ENCODE results near the gene EPHA2. TPM values are rescaled to one million over a fixed set of nuclear protein-coding genes. Genes with fewer than 3 reads are reported as not detected.
"Not testable (repeated sequence)": the region's sequence is repeated elsewhere in the genome, so short reads cannot be mapped to it uniquely, and the experiment has no call there.

EPHA2 gene
- total RNA-seq = under 1 TPM; 0.22 to 0.33 TPM

- intact Hi-C loops (cut with micrococcal nuclease) = no loop called here
- Mint-ChIP-seq H3K4me1 (ENCODE audit: low read depth) (peaks cover 32% of the 10 kb centered on the region), H3K36me3 (no peaks in the 10 kb centered on the region), H3K4me3 (peak within 1 kb of the TSS; percentile 52), H3K9me3 (no peaks in the 10 kb centered on the region), H3K27ac (no peak within 1 kb of the TSS), H3K27me3 (peaks cover 4% of the 10 kb centered on the region)
- CTCF ChIA-PET = interaction anchor here (0.9 to 1.5 kb wide), 4 partner anchors 10 to 77 kb away, joined by 3 to 5 read pairs (median 5); no protein-coding TSS in a partner anchor
- no peak for DNase-seq
- POLR2A ChIA-PET = interaction anchor here (1.5 kb wide), 1 partner anchor 13 kb away, joined by 3 read pairs; no protein-coding TSS in a partner anchor
These were observed at the start of gene EPHA2 for GRCh38 chr1:16155537-16156410. TSS of gene EPHA2 (minus strand) at chr1:16156069. CDS start at chr1:16155932, 137 bp downstream.

- ChIA-PET POLR2A (no interaction called here), CTCF (interaction anchor here (1.2 to 4.4 kb wide), 4 partner anchors 31 to 132 kb away, joined by 4 to 31 read pairs (median 7); partner anchors contain the start of gene FAM131C)
- Mint-ChIP-seq H3K9me3 (no peaks in the 10 kb centered on the region), H3K36me3 (peaks cover 5% of the 10 kb centered on the region), H3K27me3 (no peaks in the 10 kb centered on the region), H3K27ac (no peak overlapping the region), H3K4me3 (peak overlapping the region; percentile 12), H3K4me1 (ENCODE audit: low read depth) (peaks cover 12% of the 10 kb centered on the region)
- intact Hi-C loops (cut with micrococcal nuclease) = no loop called here
- DNase-seq = no peak
These were observed 49.4 kb upstream of the EPHA2 start for GRCh38 chr1:16205334-16205671.

GRCh38 chr1:16204634-16205333 is 48.9 kb upstream of the EPHA2 start:
- POLR2A ChIA-PET = no interaction called here
- intact Hi-C loops (cut with micrococcal nuclease) = no loop called here
- H3K4me1 Mint-ChIP-seq (ENCODE audit: low read depth) = peaks cover 12% of the 10 kb centered on the region
- no peaks in the 10 kb centered on the region for H3K9me3 Mint-ChIP-seq
- H3K27ac Mint-ChIP-seq = peak overlapping the region; percentile 45
- CTCF ChIA-PET = interaction anchor here (1.0 to 4.4 kb wide), 9 partner anchors 11 to 147 kb away, joined by 3 to 31 read pairs (median 4); partner anchors contain the start of genes FAM131C and FBXO42
- peak; percentile 59 for DNase-seq
- H3K36me3 Mint-ChIP-seq = peaks cover 5% of the 10 kb centered on the region
- H3K4me3 Mint-ChIP-seq = no peak overlapping the region
- no peaks in the 10 kb centered on the region for H3K27me3 Mint-ChIP-seq

- POLR2A ChIA-PET = no interaction called here
- H3K27me3 Mint-ChIP-seq = no peaks in the 10 kb centered on the region
These were observed 48.3 kb upstream of the EPHA2 start for GRCh38 chr1:16204216-16204615.

GRCh38 chr1:16203550-16203949 is 47.7 kb upstream of the EPHA2 start:
- DNase-seq = no peak
- intact Hi-C loops (cut with micrococcal nuclease) = no loop called here
- Mint-ChIP-seq H3K4me1 (ENCODE audit: low read depth) (peaks cover 17% of the 10 kb centered on the region), H3K4me3 (no peak overlapping the region), H3K36me3 (peaks cover 5% of the 10 kb centered on the region), H3K27ac (no peak overlapping the region), H3K9me3 (no peaks in the 10 kb centered on the region), H3K27me3 (no peaks in the 10 kb centered on the region)
- ChIA-PET CTCF (interaction anchor here (0.6 to 4.4 kb wide), 4 partner anchors 17 to 913 kb away, joined by 4 to 31 read pairs (median 5); no protein-coding TSS in a partner anchor), POLR2A (no interaction called here)

More at GRCh38 chr1:16204216-16204615, 48.3 kb upstream of the EPHA2 start:
- peaks cover 5% of the 10 kb centered on the region for H3K36me3 Mint-ChIP-seq
- H3K27ac Mint-ChIP-seq = peak overlapping the region; percentile 45
- intact Hi-C loops (cut with micrococcal nuclease) = no loop called here
- H3K4me3 Mint-ChIP-seq = no peak overlapping the region
- H3K4me1 Mint-ChIP-seq (ENCODE audit: low read depth) = peaks cover 12% of the 10 kb centered on the region
- H3K9me3 Mint-ChIP-seq = no peaks in the 10 kb centered on the region
- DNase-seq = no peak
- CTCF ChIA-PET = interaction anchor here (1.0 to 4.4 kb wide), 9 partner anchors 12 to 148 kb away, joined by 3 to 31 read pairs (median 4); partner anchors contain the start of genes FAM131C and FBXO42

- intact Hi-C loops (cut with micrococcal nuclease) = no loop called here
- H3K27ac Mint-ChIP-seq = no peak overlapping the region
- ChIA-PET CTCF (interaction anchor here (0.6 to 4.4 kb wide), 4 partner anchors 42 to 912 kb away, joined by 3 to 31 read pairs (median 5); no protein-coding TSS in a partner anchor), POLR2A (interaction anchor here (0.6 kb wide), 1 partner anchor 36 kb away, joined by 3 read pairs; no protein-coding TSS in a partner anchor)
- peaks cover 5% of the 10 kb centered on the region for H3K36me3 Mint-ChIP-seq
- DNase-seq = no peak
- H3K4me3 Mint-ChIP-seq = no peak overlapping the region
- no peaks in the 10 kb centered on the region for H3K27me3 Mint-ChIP-seq
- H3K4me1 Mint-ChIP-seq (ENCODE audit: low read depth) = peaks cover 17% of the 10 kb centered on the region
- no peaks in the 10 kb centered on the region for H3K9me3 Mint-ChIP-seq
These were observed 46.7 kb upstream of the EPHA2 start for GRCh38 chr1:16202281-16203210.

- peaks cover 8% of the 10 kb centered on the region for H3K4me1 Mint-ChIP-seq (ENCODE audit: low read depth)
- H3K36me3 Mint-ChIP-seq = peaks cover 1% of the 10 kb centered on the region
- intact Hi-C loops (cut with micrococcal nuclease) = no loop called here
- no peak overlapping the region for H3K27ac Mint-ChIP-seq
- ChIA-PET POLR2A (no interaction called here), CTCF (interaction anchor here (1.0 to 2.6 kb wide), 3 partner anchors 45 to 121 kb away, joined by 3 to 7 read pairs (median 4); no protein-coding TSS in a partner anchor)
- no peak for DNase-seq
- H3K4me3 Mint-ChIP-seq = no peak overlapping the region
- no peaks in the 10 kb centered on the region for H3K27me3 Mint-ChIP-seq
- no peaks in the 10 kb centered on the region for H3K9me3 Mint-ChIP-seq
These were observed 43.8 kb upstream of the EPHA2 start for GRCh38 chr1:16199700-16200099.

- ChIA-PET CTCF (interaction anchor here (1.0 to 2.6 kb wide), 3 partner anchors 45 to 120 kb away, joined by 3 to 7 read pairs (median 4); no protein-coding TSS in a partner anchor), POLR2A (no interaction called here)
- Mint-ChIP-seq H3K36me3 (no peaks in the 10 kb centered on the region), H3K27me3 (no peaks in the 10 kb centered on the region), H3K27ac (peak overlapping the region; percentile 3), H3K9me3 (no peaks in the 10 kb centered on the region), H3K4me3 (no peak overlapping the region), H3K4me1 (ENCODE audit: low read depth) (peaks cover 5% of the 10 kb centered on the region)
- no peak for DNase-seq
- intact Hi-C loops (cut with micrococcal nuclease) = no loop called here
These were observed 43.3 kb upstream of the EPHA2 start for GRCh38 chr1:16199157-16199501.

GRCh38 chr1:16198444-16199156 is 42.7 kb upstream of the EPHA2 start:
- DNase-seq = no peak
- Mint-ChIP-seq H3K4me1 (ENCODE audit: low read depth) (peaks cover 5% of the 10 kb centered on the region), H3K4me3 (no peak overlapping the region), H3K27me3 (no peaks in the 10 kb centered on the region), H3K9me3 (no peaks in the 10 kb centered on the region), H3K36me3 (no peaks in the 10 kb centered on the region), H3K27ac (peak overlapping the region; percentile 3)
- CTCF ChIA-PET = interaction anchor here (2.6 kb wide), 1 partner anchor 46 kb away, joined by 7 read pairs; no protein-coding TSS in a partner anchor
- intact Hi-C loops (cut with micrococcal nuclease) = no loop called here
- POLR2A ChIA-PET = no interaction called here

- no peak overlapping the region for H3K4me3 Mint-ChIP-seq
- H3K27ac Mint-ChIP-seq = no peak overlapping the region
- no peaks in the 10 kb centered on the region for H3K9me3 Mint-ChIP-seq
- peaks cover 5% of the 10 kb centered on the region for H3K4me1 Mint-ChIP-seq (ENCODE audit: low read depth)
- intact Hi-C loops (cut with micrococcal nuclease) = no loop called here
- no peaks in the 10 kb centered on the region for H3K36me3 Mint-ChIP-seq
- H3K27me3 Mint-ChIP-seq = no peaks in the 10 kb centered on the region
- CTCF ChIA-PET = interaction anchor here (0.9 kb wide), 1 partner anchor 8 kb away, joined by 3 read pairs; no protein-coding TSS in a partner anchor
- no peak for DNase-seq
- POLR2A ChIA-PET = interaction anchor here (0.6 kb wide), 1 partner anchor 166 kb away, joined by 4 read pairs; no protein-coding TSS in a partner anchor
These were observed 41.0 kb upstream of the EPHA2 start for GRCh38 chr1:16196874-16197273.

- CTCF ChIA-PET = not testable (repeated sequence)
These were observed 40.3 kb upstream of the EPHA2 start for GRCh38 chr1:16196139-16196538.

More at GRCh38 chr1:16196139-16196538, 40.3 kb upstream of the EPHA2 start:
- DNase-seq; H3K9me3 Mint-ChIP-seq; H3K4me3 Mint-ChIP-seq; H3K27me3 Mint-ChIP-seq; H3K27ac Mint-ChIP-seq; intact Hi-C loops (cut with micrococcal nuclease); H3K36me3 Mint-ChIP-seq; H3K4me1 Mint-ChIP-seq (ENCODE audit: low read depth): not testable (repeated sequence)
- POLR2A ChIA-PET = interaction anchor here (0.6 kb wide), 1 partner anchor 167 kb away, joined by 4 read pairs; no protein-coding TSS in a partner anchor

Data from activated CD4-positive, alpha-beta memory T cell treated with anti-CD3 and anti-CD28 coated beads for 36 hours (primary cell).